ENCODE data around the gene BCL2A1. TPM values are rescaled to one million over a fixed set of nuclear protein-coding genes. Genes with fewer than 3 reads are reported as not detected.

Gene BCL2A1
- total and polyA plus RNA-seq, 2 experiments from 2014 or later: 0.18 TPM; not detected in 1

DNA sequence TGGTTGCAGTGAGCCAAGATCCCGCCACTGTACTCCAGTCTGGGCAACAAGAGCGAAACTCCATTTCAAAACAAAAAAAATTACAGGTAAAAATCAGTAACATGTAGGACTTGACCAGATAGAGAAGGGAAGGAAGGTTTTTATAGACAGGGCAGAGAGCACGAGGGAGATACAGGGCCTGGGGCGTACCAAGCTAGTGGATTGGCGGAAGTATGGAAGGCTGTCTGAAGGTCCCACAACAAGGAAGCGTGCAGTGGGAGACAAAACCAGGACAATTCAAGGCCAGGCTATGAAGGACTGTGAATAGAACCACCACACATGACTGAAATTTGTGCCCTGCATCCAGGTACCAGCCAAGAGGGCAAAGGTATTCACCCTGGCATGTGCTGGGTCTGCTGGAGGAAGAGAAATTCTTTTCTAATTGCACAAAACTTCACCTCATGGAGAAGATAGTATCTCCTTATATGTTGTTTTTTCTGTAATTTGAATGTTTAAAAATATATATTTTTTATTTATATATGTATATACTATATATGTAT is 33.0 kb upstream of the BCL2A1 start:
- TF ChIP-seq, protein P1, sequence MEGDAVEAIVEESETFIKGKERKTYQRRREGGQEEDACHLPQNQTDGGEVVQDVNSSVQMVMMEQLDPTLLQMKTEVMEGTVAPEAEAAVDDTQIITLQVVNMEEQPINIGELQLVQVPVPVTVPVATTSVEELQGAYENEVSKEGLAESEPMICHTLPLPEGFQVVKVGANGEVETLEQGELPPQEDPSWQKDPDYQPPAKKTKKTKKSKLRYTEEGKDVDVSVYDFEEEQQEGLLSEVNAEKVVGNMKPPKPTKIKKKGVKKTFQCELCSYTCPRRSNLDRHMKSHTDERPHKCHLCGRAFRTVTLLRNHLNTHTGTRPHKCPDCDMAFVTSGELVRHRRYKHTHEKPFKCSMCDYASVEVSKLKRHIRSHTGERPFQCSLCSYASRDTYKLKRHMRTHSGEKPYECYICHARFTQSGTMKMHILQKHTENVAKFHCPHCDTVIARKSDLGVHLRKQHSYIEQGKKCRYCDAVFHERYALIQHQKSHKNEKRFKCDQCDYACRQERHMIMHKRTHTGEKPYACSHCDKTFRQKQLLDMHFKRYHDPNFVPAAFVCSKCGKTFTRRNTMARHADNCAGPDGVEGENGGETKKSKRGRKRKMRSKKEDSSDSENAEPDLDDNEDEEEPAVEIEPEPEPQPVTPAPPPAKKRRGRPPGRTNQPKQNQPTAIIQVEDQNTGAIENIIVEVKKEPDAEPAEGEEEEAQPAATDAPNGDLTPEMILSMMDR (IDR thresholded peaks at IDR 0.05; ENCODE audit: low read depth, low read length): no peak
- no peaks in the 10 kb centered on the region for H3K36me3 ChIP-seq
- no peak overlapping the region for H3K27ac ChIP-seq
- no peaks in the 10 kb centered on the region for H3K27me3 ChIP-seq
- no peak overlapping the region for H3K4me3 ChIP-seq
- DNase-seq (ENCODE audit: low read depth in 1 of 2, low spot score in 1 of 2): no peak
- H3K9me3 ChIP-seq (ENCODE audit: low read depth): no peaks in the 10 kb centered on the region
- H3K4me1 ChIP-seq (ENCODE audit: low read depth): no peaks in the 10 kb centered on the region

DNA sequence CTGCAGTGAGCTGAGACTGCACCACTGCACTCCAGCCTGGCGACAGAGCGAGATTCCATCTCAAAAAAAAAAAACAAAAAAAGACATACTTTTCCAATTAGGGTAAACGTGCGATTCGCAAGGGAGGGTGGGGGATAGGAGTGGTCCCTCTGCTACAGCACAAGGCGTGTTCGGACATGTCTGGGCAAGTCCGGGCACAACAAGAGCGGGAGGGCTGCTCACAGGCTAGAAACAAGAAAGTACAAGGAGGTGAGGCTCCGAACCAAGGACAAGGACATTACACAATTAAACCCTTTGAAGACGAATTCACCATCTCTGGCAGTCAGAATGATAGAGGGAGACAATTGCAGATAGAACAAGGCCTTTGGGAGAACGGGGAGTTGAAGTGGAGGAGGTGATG is 32.2 kb upstream of the BCL2A1 start:
- H3K27ac ChIP-seq: no peak overlapping the region
- no peaks in the 10 kb centered on the region for H3K4me1 ChIP-seq (ENCODE audit: low read depth)
- H3K27me3 ChIP-seq: no peaks in the 10 kb centered on the region
- no peak for DNase-seq (ENCODE audit: low read depth in 1 of 2, low spot score in 1 of 2)
- TF ChIP-seq, protein P1 (IDR thresholded peaks at IDR 0.05; ENCODE audit: low read depth, low read length): no peak
- no peaks in the 10 kb centered on the region for H3K36me3 ChIP-seq
- H3K9me3 ChIP-seq (ENCODE audit: low read depth): no peaks in the 10 kb centered on the region
- no peak overlapping the region for H3K4me3 ChIP-seq

GRCh38 chr15:80002267-80002666 is 31.3 kb upstream of the BCL2A1 start:
- TF ChIP-seq, protein P1 (IDR thresholded peaks at IDR 0.05; ENCODE audit: low read depth, low read length): no peak
- DNase-seq (ENCODE audit: low read depth in 1 of 2, low spot score in 1 of 2): no peak
- no peaks in the 10 kb centered on the region for H3K27me3 ChIP-seq

GRCh38 chr15:79994615-79995014 is 23.6 kb upstream of the BCL2A1 start:
- Histone ChIP-seq H3K9me3 (ENCODE audit: low read depth) (no peaks in the 10 kb centered on the region), H3K27me3 (no peaks in the 10 kb centered on the region), H3K4me1 (ENCODE audit: low read depth) (no peaks in the 10 kb centered on the region), H3K4me3 (no peak overlapping the region), H3K27ac (no peak overlapping the region), H3K36me3 (no peaks in the 10 kb centered on the region)
- TF ChIP-seq, protein P1 (IDR thresholded peaks at IDR 0.05; ENCODE audit: low read depth, low read length): no peak
- no peak for DNase-seq (ENCODE audit: low read depth in 1 of 2, low spot score in 1 of 2)

More at GRCh38 chr15:80002267-80002666, 31.3 kb upstream of the BCL2A1 start:
- Histone ChIP-seq H3K27ac (no peak overlapping the region), H3K4me1 (ENCODE audit: low read depth) (no peaks in the 10 kb centered on the region), H3K36me3 (no peaks in the 10 kb centered on the region), H3K4me3 (no peak overlapping the region), H3K9me3 (ENCODE audit: low read depth) (no peaks in the 10 kb centered on the region)

DNA sequence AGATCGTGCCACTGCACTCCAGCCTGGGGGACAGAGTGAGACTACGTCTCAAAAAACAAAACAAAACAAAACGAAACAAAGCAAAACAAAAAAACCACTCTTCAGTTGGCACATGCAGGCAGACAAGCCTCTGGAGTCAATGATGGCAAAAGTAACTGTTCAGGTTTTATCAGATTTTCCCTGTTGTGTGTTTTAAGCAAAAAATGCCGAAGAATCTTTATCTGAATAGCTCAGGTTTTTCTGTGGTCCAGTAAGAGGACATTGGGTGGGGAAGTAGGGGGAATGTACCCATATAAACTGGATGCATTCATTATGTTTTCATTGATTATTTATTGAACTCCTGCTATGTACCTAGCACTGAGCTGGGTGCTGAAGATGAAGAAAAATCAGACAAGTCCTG is 20.8 kb upstream of the BCL2A1 start:
- TF ChIP-seq, protein P1 (IDR thresholded peaks at IDR 0.05; ENCODE audit: low read depth, low read length): no peak
- no peaks in the 10 kb centered on the region for H3K9me3 ChIP-seq (ENCODE audit: low read depth)
- H3K27ac ChIP-seq: no peak overlapping the region
- H3K4me3 ChIP-seq: no peak overlapping the region
- DNase-seq (ENCODE audit: low read depth in 1 of 2, low spot score in 1 of 2): no peak
- H3K27me3 ChIP-seq: no peaks in the 10 kb centered on the region
- H3K36me3 ChIP-seq: no peaks in the 10 kb centered on the region
- H3K4me1 ChIP-seq (ENCODE audit: low read depth): no peaks in the 10 kb centered on the region

- H3K4me1 ChIP-seq (ENCODE audit: low read depth): no peaks in the 10 kb centered on the region
- DNase-seq (ENCODE audit: low read depth in 1 of 2, low spot score in 1 of 2): no peak
- no peaks in the 10 kb centered on the region for H3K9me3 ChIP-seq (ENCODE audit: low read depth)
- H3K27me3 ChIP-seq: no peaks in the 10 kb centered on the region
- H3K36me3 ChIP-seq: no peaks in the 10 kb centered on the region
- TF ChIP-seq, protein P1 (IDR thresholded peaks at IDR 0.05; ENCODE audit: low read depth, low read length): no peak
- H3K27ac ChIP-seq: no peak overlapping the region
- no peak overlapping the region for H3K4me3 ChIP-seq
Measured at GRCh38 chr15:79990997-79991334, 20.0 kb upstream of the BCL2A1 start.

Data from cardiac muscle cell (in vitro differentiated cells and primary cell).